IMR-90 (cell line): Measurements from ENCODE around the gene MACIR. TPM values are rescaled to one million over a fixed set of nuclear protein-coding genes. Genes with fewer than 3 reads are reported as not detected.

ENCODE experiments used
- ATAC-seq: fragments of 200-7000 bp; cut with Tn5 transposase; 2 replicates; pipeline ENCODE4 v1.9.1; 2020; ENCODE audit warnings: low read depth, mild to moderate bottlenecking, moderate library complexity
- BruUV-seq: library from RNA; stranded (reverse); fragments of 400-500 nt; replicated peaks from 2 replicates; lab custom pipeline; 2021; lab: Mats Ljungman, UMichigan
- CTCF ChIA-PET: fragments of 300-600 bp; formaldehyde crosslinking; extraction: SDS; loops from one replicate; lab custom pipeline; 2021; ENCODE audit warnings: antibody characterized with exemption; lab: Yijun Ruan, JAX
- POLR2A ChIA-PET: fragments of 300-600 bp; sonication (Branson Sonifier 250); formaldehyde crosslinking; loops from one replicate; lab custom pipeline; 2022; ENCODE audit warnings: antibody characterized with exemption; ENCODE audit not compliant: unreplicated experiment; lab: Charles Lee
- DNase-seq: peaks from one replicate; pipeline ENCODE4 v3.0.0; 2013
- H2AFZ ChIP-seq: replicated peaks from 2 replicates; pipeline ENCODE3; 2013; ENCODE audit warnings: low read length, mild to moderate bottlenecking; ENCODE audit not compliant: poor library complexity
- H2AK5ac ChIP-seq: 2 replicates; pipeline ENCODE4 v1.6.1; 2013; ENCODE audit warnings: low read depth, low read length, inconsistent platforms
- H2AK9ac ChIP-seq: replicated peaks from 2 replicates; pipeline ENCODE3; 2013; ENCODE audit warnings: mild to moderate bottlenecking, low read depth, low read length, moderate library complexity; ENCODE audit not compliant: poor library complexity
- H2BK120ac ChIP-seq: 2 replicates; pipeline ENCODE4 v1.6.1; 2013; ENCODE audit warnings: low read depth, low read length, inconsistent platforms
- H2BK15ac ChIP-seq: 3 replicates; pipeline ENCODE4 v1.6.1; 2013; ENCODE audit warnings: low read depth, low read length, inconsistent platforms
- H2BK20ac ChIP-seq: 2 replicates; pipeline ENCODE4 v1.6.1; 2013; ENCODE audit warnings: low read depth, mild to moderate bottlenecking, inconsistent platforms, low read length, moderate library complexity
- H2BK5ac ChIP-seq: 2 replicates; pipeline ENCODE4 v1.6.1; 2013; ENCODE audit warnings: mild to moderate bottlenecking, low read depth, low read length, inconsistent platforms; ENCODE audit not compliant: poor library complexity, severe bottlenecking
- H3K14ac ChIP-seq: replicated peaks from 2 replicates; pipeline ENCODE4 v1.6.1; 2013; ENCODE audit warnings: low read depth, low read length, inconsistent platforms
- H3K18ac ChIP-seq: 2 replicates; pipeline ENCODE4 v1.6.1; 2013; ENCODE audit warnings: low read depth, low read length, control low read depth
- H3K23ac ChIP-seq: 2 replicates; pipeline ENCODE4 v1.6.1; 2013; ENCODE audit warnings: low read depth, low read length, inconsistent platforms
- H3K27ac ChIP-seq: 2 replicates; pipeline ENCODE4 v1.5.1; 2013; ENCODE audit warnings: mild to moderate bottlenecking, control low read depth, low read length; ENCODE audit not compliant: insufficient read depth
- H3K27me3 ChIP-seq: 2 replicates; pipeline ENCODE4 v1.6.1; 2013; ENCODE audit warnings: low read length; ENCODE audit not compliant: control insufficient read depth, insufficient read depth
- H3K36me3 ChIP-seq: 2 replicates; pipeline ENCODE4 v1.6.1; 2013; ENCODE audit warnings: low read length, mixed read lengths; ENCODE audit not compliant: control insufficient read depth, insufficient read depth
- H3K4ac ChIP-seq: 2 replicates; pipeline ENCODE4 v1.6.1; 2013; ENCODE audit warnings: low read depth, low read length, inconsistent platforms
- H3K4me1 ChIP-seq: 2 replicates; pipeline ENCODE4 v1.6.1; 2013; ENCODE audit warnings: low read length, mixed read lengths; ENCODE audit not compliant: control insufficient read depth, insufficient read depth
- H3K4me2 ChIP-seq: 2 replicates; pipeline ENCODE4 v1.6.1; 2013; ENCODE audit warnings: low read depth, mild to moderate bottlenecking, control low read depth, low read length, moderate library complexity
- H3K4me3 ChIP-seq: 2 replicates; pipeline ENCODE4 v1.5.1; 2013; ENCODE audit warnings: low read depth, mild to moderate bottlenecking, control low read depth, low read length, moderate library complexity; ENCODE audit not compliant: insufficient read depth
- H3K56ac ChIP-seq: 2 replicates; pipeline ENCODE4 v1.6.1; 2013; ENCODE audit warnings: low read length, inconsistent platforms; ENCODE audit not compliant: insufficient read depth; ENCODE audit errors: extremely low read depth
- H3K79me1 ChIP-seq, 2 experiments: 2 replicates each; pipeline ENCODE4 v1.6.1; 2013; ENCODE audit warnings: low read length in 2 of 2, inconsistent platforms in 1 of 2, low read depth in 1 of 2
- H3K9ac ChIP-seq: 2 replicates; pipeline ENCODE4 v1.6.1; 2013; ENCODE audit warnings: low read depth, low read length, control low read depth
- H3K9me1 ChIP-seq: 2 replicates; pipeline ENCODE4 v1.6.1; 2013; ENCODE audit warnings: low read length, inconsistent platforms; ENCODE audit not compliant: insufficient read depth
- H3K9me3 ChIP-seq: 2 replicates; pipeline ENCODE4 v1.6.1; 2013; ENCODE audit warnings: low read length; ENCODE audit not compliant: control insufficient read depth, insufficient read depth
- H4K20me1 ChIP-seq: 2 replicates; pipeline ENCODE4 v1.6.1; 2013; ENCODE audit warnings: low read length, inconsistent platforms; ENCODE audit not compliant: insufficient read depth
- H4K5ac ChIP-seq: 2 replicates; pipeline ENCODE4 v1.6.1; 2013; ENCODE audit warnings: mild to moderate bottlenecking, low read depth, low read length, control low read depth
- H4K8ac ChIP-seq, 2 experiments: 2 replicates each; pipeline ENCODE4 v1.6.1; 2013; ENCODE audit warnings: low read depth in 2 of 2, low read length in 2 of 2, control low read depth in 1 of 2, inconsistent platforms in 1 of 2
- H4K91ac ChIP-seq: 2 replicates; pipeline ENCODE4 v1.6.1; 2013; ENCODE audit warnings: low read depth, low read length, inconsistent platforms; ENCODE audit not compliant: insufficient read depth
- BHLHE40 ChIP-seq: fragments of 150-350 bp; IDR thresholded peaks from 2 replicates; pipeline ENCODE4 v1.6.1; 2016; ENCODE audit warnings: mild to moderate bottlenecking, low read depth, low read length
- dilution Hi-C: fragments of 300-500 bp; cut with HindIII; formaldehyde crosslinking; loops from one replicate; pipeline ENCODE4 v1.14.3; 2018; ENCODE audit warnings: low sequenced_read_pairs; ENCODE audit not compliant: unreplicated experiment
- in situ Hi-C: fragments of 300-500 bp; cut with MboI; formaldehyde crosslinking; loops from 3 replicates; pipeline ENCODE4 v1.14.3; 2019; ENCODE audit warnings: low sequenced_read_pairs, inconsistent platforms, mixed read lengths
- intact Hi-C: fragments of 100-400 bp; cut with micrococcal nuclease; formaldehyde crosslinking; loops from 2 replicates; pipeline ENCODE4 v1.10.0; 2022
- polyA plus RNA-seq, 3 experiments: library from polyadenylated mRNA; depleted of rRNA; stranded (reverse); fragments of >200 nt; gene quantifications; 2 replicates each; pipeline ENCODE4 v1.2.3, GENCODE V29; 2012; ENCODE audit warnings: low replicate concordance in 1 of 3
- total RNA-seq: library from RNA; depleted of rRNA; stranded (reverse); fragments of >200 nt; gene quantifications from 2 replicates; pipeline ENCODE4 v1.2.3, GENCODE V29; 2012

Gene MACIR
- total and polyA plus RNA-seq, 2 of the 4 experiments (the other 2 are of a cell fraction): 11.1 to 21.3 TPM

GRCh38 chr5:103244398-103244797, 14.2 kb upstream of the MACIR start:
- intact Hi-C loops: no loop called here
- no TSS peak for BruUV-seq

More at GRCh38 chr5:103244398-103244797, 14.2 kb upstream of the MACIR start:
- Histone ChIP-seq H3K4me3 (no peak overlapping the region), H2AK5ac (no peak overlapping the region), H3K4me2 (no peak overlapping the region), H4K5ac (no peak overlapping the region), H3K4me1 (peaks cover 3% of the 10 kb centered on the region), H3K14ac (no peak overlapping the region), H3K9ac (no peak overlapping the region), H4K8ac (no peak overlapping the region), H3K36me3 (no peaks in the 10 kb centered on the region), H4K91ac (no peak overlapping the region), H4K20me1 (no peaks in the 10 kb centered on the region), H2AFZ (no peak overlapping the region), H3K4ac (no peak overlapping the region), H3K79me1 (no peaks in the 10 kb centered on the region), H3K9me1 (no peaks in the 10 kb centered on the region), H3K27me3 (no peaks in the 10 kb centered on the region; the same call in 1 of the 2 replicates), H2AK9ac (no peak overlapping the region), H2BK5ac (no peak overlapping the region), H2BK15ac (no peak overlapping the region), H3K18ac (no peak overlapping the region), H3K27ac (no peak overlapping the region), H2BK20ac (no peak overlapping the region), H3K56ac (no peak overlapping the region), H2BK120ac (no peak overlapping the region), H3K9me3 (no peaks in the 10 kb centered on the region), H3K23ac (no peak overlapping the region)
- ATAC-seq (no peak), DNase-seq (no peak)
- ChIA-PET CTCF (no interaction called here), POLR2A (no interaction called here)
- TF ChIP-seq BHLHE40: no peak
- dilution Hi-C loops: no loop called here
- in situ Hi-C loops: no loop called here
